Esophagus muscularis mucosa (tissue), 4 donors: ENCODE data around the gene EGLN2. TPM values are rescaled to one million over a fixed set of nuclear protein-coding genes. Genes with fewer than 3 reads are reported as not detected.

ENCODE experiments used
- DNase-seq: peaks from one replicate; pipeline ENCODE4 v3.0.0-alpha.2; 2017; ENCODE audit errors: extremely low spot score
- H3K27ac ChIP-seq, 4 donors: fragments of 200-600 bp; sonication (generic); replicated peaks in 1 of 4; 1 replicate in 3 of 4; 2 replicates in 1 of 4; pipeline ENCODE4 v1.5.1; 2016 to 2019; ENCODE audit warnings: mild to moderate bottlenecking in 1 of 4
- H3K27me3 ChIP-seq, 4 donors: fragments of 200-600 bp; sonication (generic); one replicate each; pipeline versions ENCODE4 v1.5.1 to v1.6.0; 2016 to 2019
- H3K36me3 ChIP-seq, 4 donors: fragments of 200-600 bp; sonication (generic); one replicate each; pipeline ENCODE4 v1.5.1; 2016 to 2019
- H3K4me1 ChIP-seq, 4 donors: fragments of 200-600 bp; sonication (generic); one replicate each; pipeline ENCODE4 v1.5.1; 2016 to 2019
- H3K4me3 ChIP-seq, 4 donors: fragments of 200-600 bp; sonication (generic); 1 replicate in 2 of 4; 2 replicates in 2 of 4; pipeline ENCODE4 v1.5.1; 2016 to 2019; ENCODE audit warnings: mild to moderate bottlenecking in 4 of 4, moderate library complexity in 1 of 4
- H3K9me3 ChIP-seq, 4 donors: fragments of 200-600 bp; sonication (generic); 1 replicate in 3 of 4; 2 replicates in 1 of 4; pipeline ENCODE4 v1.5.1; 2016 to 2019
- CTCF ChIP-seq, 3 experiments: fragments of 200-600 bp in 2 of 3; fragments of 450-650 bp in 1 of 3; sonication (generic) in 2 of 3; IDR thresholded peaks; one replicate each; pipeline ENCODE4 v1.5.1; 2017 to 2019; ENCODE audit warnings: antibody characterized with exemption in 3 of 3, mild to moderate bottlenecking in 2 of 3, moderate library complexity in 1 of 3
- EP300 ChIP-seq: sonication (generic); formaldehyde crosslinking; IDR thresholded peaks from one replicate; pipeline ENCODE4 v1.6.1; 2017; ENCODE audit warnings: antibody characterized with exemption
- POLR2A ChIP-seq: fragments of 450-650 bp; IDR thresholded peaks from one replicate; pipeline ENCODE4 v1.6.1; 2017; ENCODE audit warnings: antibody characterized with exemption, moderate library complexity, mild to moderate bottlenecking, low read depth
- POLR2AphosphoS5 ChIP-seq, 2 donors: sonication (generic); formaldehyde crosslinking; IDR thresholded peaks; one replicate each; pipeline ENCODE4 v1.6.1; 2017; ENCODE audit warnings: antibody characterized with exemption in 2 of 2
- WGBS: methylation state at CpG from one replicate; pipeline ENCODE4 v1.1.5; 2018; 5-methylcytosine and 5-hydroxymethylcytosine counted together
- intact Hi-C: fragments of 100-400 bp; cut with DNase I; formaldehyde crosslinking; loops from one replicate; pipeline ENCODE4 v1.15.1; 2023
- total RNA-seq, 4 donors: library from RNA; depleted of rRNA; stranded (reverse); fragments of >200 nt; gene quantifications; one replicate each; pipeline versions ENCODE4 v1.1.0 to v1.2.1, GENCODE V29; 2016

Gene EGLN2
- total RNA-seq, 4 donors from 2014 or later = 93.1 to 131 (median 101) TPM

- intact Hi-C loops = loop anchor here (5.0 kb wide), 2 partner anchors 45 to 65 kb away; partner anchors contain the start of gene EGLN2
- WGBS = 84% methylated on average over 12 of the region's 12 CpGs
- Histone ChIP-seq H3K27ac (peak overlapping the region; percentile 89 to 98 (median 92)), H3K9me3 (no peaks in the 10 kb centered on the region), H3K4me3 (peak overlapping the region; percentile 65 to 82 (median 72)), H3K36me3 (peaks cover 7 to 33% (median 19%) of the 10 kb centered on the region in 4 donors), H3K4me1 (peaks cover 51 to 77% (median 71%) of the 10 kb centered on the region in 4 donors), H3K27me3 (no peaks in the 10 kb centered on the region)
- TF ChIP-seq EP300 (no peak), POLR2A (no peak), CTCF (IDR thresholded peaks at IDR 0.05) (no peak), POLR2AphosphoS5 (IDR thresholded peaks at IDR 0.05) (no peak)
- no peak for DNase-seq
These were observed 46.7 kb upstream of the EGLN2 start for GRCh38 chr19:40752257-40752781.

- Histone ChIP-seq H3K27me3 (no peaks in the 10 kb centered on the region), H3K4me1 (peaks cover 37 to 60% (median 57%) of the 10 kb centered on the region in 4 donors), H3K9me3 (no peaks in the 10 kb centered on the region), H3K36me3 (peaks cover 28 to 57% (median 43%) of the 10 kb centered on the region in 4 donors), H3K4me3 (peak overlapping the region in 3 of 4 donors; percentile 2 to 24 (median 7)), H3K27ac (no peak overlapping the region)
- no peak for DNase-seq
- WGBS = 80% methylated on average over 9 of the region's 9 CpGs
- TF ChIP-seq EP300 = no peak
- no peak for TF ChIP-seq CTCF (IDR thresholded peaks at IDR 0.05)
- intact Hi-C loops = loop anchor here (5.0 kb wide), 2 partner anchors 43 to 63 kb away; partner anchors contain the start of gene EGLN2
These were observed 44.3 kb upstream of the EGLN2 start for GRCh38 chr19:40754611-40755247.

- 100% methylated on average over 3 of the region's 3 CpGs for WGBS
- H3K4me1 ChIP-seq = peaks cover 33 to 56% (median 53%) of the 10 kb centered on the region in 4 donors
- TF ChIP-seq EP300 (no peak), POLR2AphosphoS5 (IDR thresholded peaks at IDR 0.05) (no peak), POLR2A (no peak), CTCF (IDR thresholded peaks at IDR 0.05) (no peak)
These were observed 43.8 kb upstream of the EGLN2 start for GRCh38 chr19:40755248-40755624.

GRCh38 chr19:40755791-40756190 lies 43.2 kb upstream of the EGLN2 start:
- intact Hi-C loops = no loop called here
- 95% methylated on average over 8 of the region's 8 CpGs for WGBS
- peaks cover 39 to 67% (median 53%) of the 10 kb centered on the region in 4 donors for H3K36me3 ChIP-seq
- H3K9me3 ChIP-seq = no peaks in the 10 kb centered on the region
- H3K4me1 ChIP-seq = peaks cover 33 to 56% (median 53%) of the 10 kb centered on the region in 4 donors
- H3K27ac ChIP-seq = no peak overlapping the region
- DNase-seq = no peak
- no peak for TF ChIP-seq CTCF (IDR thresholded peaks at IDR 0.05)
- TF ChIP-seq POLR2AphosphoS5 (IDR thresholded peaks at IDR 0.05) = no peak
- TF ChIP-seq POLR2A = no peak
- no peak for TF ChIP-seq EP300
- no peaks in the 10 kb centered on the region for H3K27me3 ChIP-seq
- H3K4me3 ChIP-seq = no peak overlapping the region

More at GRCh38 chr19:40755248-40755624, 43.8 kb upstream of the EGLN2 start:
- intact Hi-C loops = no loop called here
- peaks cover 33 to 62% (median 48%) of the 10 kb centered on the region in 4 donors for H3K36me3 ChIP-seq
- no peak for DNase-seq
- H3K4me3 ChIP-seq = no peak overlapping the region
- H3K27me3 ChIP-seq = no peaks in the 10 kb centered on the region
- H3K27ac ChIP-seq = no peak overlapping the region
- H3K9me3 ChIP-seq = no peaks in the 10 kb centered on the region
